Skeletal muscle tissue (tissue), 4 donors: Measurements from ENCODE around the gene EPS8L3. TPM values are rescaled to one million over a fixed set of nuclear protein-coding genes. Genes with fewer than 3 reads are reported as not detected.

Experiments used
- H3K27ac ChIP-seq: one replicate; pipeline ENCODE4 v1.7.0; 2013; ENCODE audit warnings: mild to moderate bottlenecking, low read depth, low read length, inconsistent platforms
- H3K27me3 ChIP-seq, 3 donors: one replicate each; pipeline ENCODE4 v1.7.0; 2013; ENCODE audit warnings: low read length in 3 of 3; ENCODE audit not compliant: control insufficient read depth in 3 of 3, insufficient read depth in 3 of 3
- H3K36me3 ChIP-seq, 3 donors: one replicate each; pipeline ENCODE4 v1.7.0; 2013; ENCODE audit warnings: low read length in 3 of 3; ENCODE audit not compliant: control insufficient read depth in 3 of 3, insufficient read depth in 3 of 3
- H3K4me1 ChIP-seq, 3 donors: one replicate each; pipeline ENCODE4 v1.7.0; 2013; ENCODE audit warnings: low read length in 3 of 3, mild to moderate bottlenecking in 3 of 3; ENCODE audit not compliant: control insufficient read depth in 3 of 3, insufficient read depth in 3 of 3
- H3K4me3 ChIP-seq, 3 donors: one replicate each; pipeline ENCODE4 v1.7.0; 2013; ENCODE audit warnings: low read length in 3 of 3
- H3K9ac ChIP-seq, 3 donors: one replicate each; pipeline ENCODE4 v1.7.0; 2013; ENCODE audit warnings: low read length in 3 of 3, mild to moderate bottlenecking in 3 of 3, moderate library complexity in 2 of 3, low read depth in 1 of 3
- H3K9me3 ChIP-seq, 3 donors: one replicate each; pipeline ENCODE4 v1.7.0; 2013; ENCODE audit warnings: low read length in 3 of 3; ENCODE audit not compliant: control insufficient read depth in 3 of 3
- total RNA-seq: library from RNA; depleted of rRNA; stranded (reverse); fragments of >200 nt; gene quantifications from one replicate; pipeline ENCODE4 v1.2.3, GENCODE V29; 2014
- donor health status: Osteomylitis.

EPS8L3 gene
- total RNA-seq, 1 donor from 2014 or later: not detected

DNA sequence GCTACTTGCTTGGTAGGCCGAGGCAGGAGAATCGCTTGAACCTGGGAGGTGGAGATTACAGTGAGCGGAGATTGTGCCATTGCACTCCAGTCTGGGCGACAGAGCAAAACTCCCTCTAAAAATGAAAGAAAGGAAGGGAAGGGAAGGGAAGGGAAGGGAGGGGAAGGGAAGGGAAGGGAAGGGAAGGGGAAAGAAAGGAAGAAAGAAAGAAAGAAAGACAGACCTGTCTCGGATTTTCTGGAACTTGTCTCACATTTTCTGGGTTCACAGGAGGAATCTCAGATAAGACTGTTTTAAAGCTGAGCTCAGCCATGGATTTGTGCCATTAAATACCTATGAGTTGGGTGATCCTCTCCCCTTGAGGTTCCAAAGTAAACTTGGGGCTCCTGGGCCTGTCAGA is 38.8 kb downstream of the EPS8L3 start:
- no peak overlapping the region for H3K27ac ChIP-seq
- no peak overlapping the region for H3K4me3 ChIP-seq
- H3K9me3 ChIP-seq: no peaks in the 10 kb centered on the region
- no peaks in the 10 kb centered on the region for H3K4me1 ChIP-seq
- no peak overlapping the region for H3K9ac ChIP-seq
- H3K27me3 ChIP-seq: no peaks in the 10 kb centered on the region
- no peaks in the 10 kb centered on the region for H3K36me3 ChIP-seq

- no peak overlapping the region for H3K9ac ChIP-seq
- no peaks in the 10 kb centered on the region for H3K27me3 ChIP-seq
- H3K36me3 ChIP-seq: no peaks in the 10 kb centered on the region
- no peaks in the 10 kb centered on the region for H3K4me1 ChIP-seq
- H3K27ac ChIP-seq: no peak overlapping the region
- H3K4me3 ChIP-seq: no peak overlapping the region
- H3K9me3 ChIP-seq: no peaks in the 10 kb centered on the region
These were observed 40.6 kb downstream of the EPS8L3 start for GRCh38 chr1:109722908-109723691.

GRCh38 chr1:109721971-109722370 is 41.8 kb downstream of the EPS8L3 start:
- no peaks in the 10 kb centered on the region for H3K9me3 ChIP-seq
- no peak overlapping the region for H3K27ac ChIP-seq
- no peaks in the 10 kb centered on the region for H3K36me3 ChIP-seq
- H3K4me3 ChIP-seq: no peak overlapping the region
- H3K4me1 ChIP-seq: no peaks in the 10 kb centered on the region
- no peak overlapping the region for H3K9ac ChIP-seq
- H3K27me3 ChIP-seq: no peaks in the 10 kb centered on the region

DNA sequence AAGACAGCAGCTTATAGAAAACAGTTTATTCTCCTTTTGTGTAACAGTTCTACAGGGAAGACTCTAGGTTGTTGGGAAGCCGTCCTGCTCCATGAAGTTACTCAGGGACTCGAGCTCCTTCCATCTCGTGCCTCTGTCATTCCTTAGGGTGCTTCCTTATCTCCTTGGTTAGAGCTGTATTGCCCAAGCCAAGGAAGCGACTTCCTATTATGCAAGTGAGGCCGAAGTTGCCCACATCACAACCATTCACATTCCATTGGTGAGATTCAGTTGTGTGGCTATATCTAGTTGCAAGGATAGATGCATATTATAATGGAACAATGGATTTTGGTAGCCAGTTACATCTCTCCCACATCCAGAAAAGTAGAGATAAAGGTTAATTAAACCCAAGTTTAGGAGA is 42.7 kb downstream of the EPS8L3 start:
- Histone ChIP-seq H3K36me3 (no peaks in the 10 kb centered on the region), H3K4me3 (no peak overlapping the region), H3K27me3 (no peaks in the 10 kb centered on the region), H3K9ac (no peak overlapping the region), H3K9me3 (no peaks in the 10 kb centered on the region), H3K27ac (no peak overlapping the region), H3K4me1 (no peaks in the 10 kb centered on the region)

DNA sequence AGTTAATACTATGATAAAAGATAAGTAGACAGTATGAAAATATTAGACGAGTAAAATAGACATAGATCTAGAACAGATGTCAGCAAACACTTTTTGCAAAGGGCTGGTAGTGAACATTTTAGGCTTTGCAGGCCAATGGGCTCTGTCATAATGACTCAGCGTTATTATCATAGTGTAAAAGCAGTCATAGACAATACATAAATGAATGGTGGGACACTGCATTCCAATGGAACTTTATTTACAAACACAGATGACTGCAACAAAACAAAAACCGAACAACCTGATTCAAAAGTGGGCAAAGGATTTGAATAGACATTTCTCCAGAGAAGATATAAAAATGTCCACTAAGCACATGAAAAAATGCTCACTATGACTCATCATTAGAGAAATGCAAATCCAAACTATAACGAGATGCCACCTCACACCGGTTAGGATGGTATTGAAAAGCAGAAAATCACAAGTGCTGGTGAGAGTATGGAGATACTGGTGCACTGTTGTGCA is 44.3 kb downstream of the EPS8L3 start:
- Histone ChIP-seq H3K4me3 (no peak overlapping the region), H3K4me1 (no peaks in the 10 kb centered on the region), H3K9ac (no peak overlapping the region), H3K27ac (no peak overlapping the region), H3K9me3 (no peaks in the 10 kb centered on the region), H3K36me3 (no peaks in the 10 kb centered on the region), H3K27me3 (no peaks in the 10 kb centered on the region)

DNA sequence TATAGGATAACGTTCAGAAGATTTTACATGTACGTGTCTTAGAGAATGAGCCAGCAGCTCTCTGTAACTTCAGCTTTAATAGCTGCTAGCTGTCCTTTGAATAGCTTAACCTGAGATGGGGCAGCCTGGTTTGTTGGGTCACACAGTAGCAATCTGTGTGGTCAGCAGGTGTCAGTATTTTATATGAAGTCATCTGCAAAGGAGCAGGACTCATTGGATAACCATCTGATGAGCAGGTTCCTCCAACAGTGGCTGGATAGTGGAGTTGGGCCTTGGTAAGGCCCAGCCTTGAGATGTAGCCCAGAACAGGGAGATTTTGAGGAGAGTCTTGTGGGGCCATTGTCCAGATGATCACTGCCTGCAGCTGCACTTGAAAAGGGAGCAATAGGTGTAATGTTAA is 45.2 kb downstream of the EPS8L3 start:
- Histone ChIP-seq H3K4me1 (no peaks in the 10 kb centered on the region), H3K9ac (no peak overlapping the region), H3K27me3 (no peaks in the 10 kb centered on the region), H3K4me3 (no peak overlapping the region), H3K36me3 (no peaks in the 10 kb centered on the region), H3K9me3 (no peaks in the 10 kb centered on the region), H3K27ac (no peak overlapping the region)

DNA sequence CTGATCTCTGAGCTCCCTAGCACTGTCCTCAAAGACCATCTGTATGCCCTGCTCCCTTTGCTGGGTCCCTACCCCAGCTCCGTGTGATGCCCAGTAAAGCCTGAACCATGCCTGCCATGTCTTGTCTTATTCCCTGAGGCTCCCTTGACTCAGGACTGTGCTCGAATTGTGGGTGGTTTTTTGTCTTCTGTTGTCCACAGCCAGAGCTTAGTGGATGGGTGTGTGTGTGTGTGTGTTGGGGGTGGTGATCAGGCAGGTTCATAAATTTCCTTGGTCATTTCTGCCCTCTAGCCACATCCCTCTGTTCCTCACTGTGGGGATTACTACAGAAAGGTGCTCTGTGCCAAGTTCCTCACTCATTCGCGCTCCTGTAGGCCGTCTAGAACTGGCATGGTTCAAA is 46.0 kb downstream of the EPS8L3 start:
- Histone ChIP-seq H3K4me1 (no peaks in the 10 kb centered on the region), H3K4me3 (no peak overlapping the region), H3K27me3 (no peaks in the 10 kb centered on the region), H3K36me3 (no peaks in the 10 kb centered on the region), H3K9ac (no peak overlapping the region), H3K27ac (no peak overlapping the region), H3K9me3 (no peaks in the 10 kb centered on the region)

DNA sequence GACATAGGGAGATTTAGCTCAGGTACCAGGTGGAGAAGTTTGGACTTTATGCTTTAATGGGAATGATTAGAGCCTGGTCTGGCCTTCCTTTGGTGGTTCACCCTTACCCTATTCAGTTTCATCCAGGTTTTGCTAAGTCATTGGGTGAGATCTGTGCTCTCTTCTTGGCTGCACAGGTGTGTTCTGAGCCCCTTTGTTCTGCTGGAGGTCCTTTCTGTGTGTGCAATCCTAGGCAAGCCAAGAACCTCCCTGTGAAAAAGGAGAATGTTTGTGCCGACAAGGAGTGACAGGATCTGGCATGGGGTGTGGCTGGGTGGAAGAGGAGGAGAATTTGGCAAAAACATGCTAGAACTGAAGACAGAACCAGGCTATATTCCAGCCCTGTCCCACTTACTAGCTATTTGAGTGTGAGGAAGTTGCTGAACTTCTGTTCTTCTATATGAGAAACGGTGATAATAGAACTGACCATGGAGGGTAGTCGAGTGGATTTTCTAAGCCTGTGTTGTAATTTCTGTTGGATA is 47.1 kb downstream of the EPS8L3 start:
- no peak overlapping the region for H3K9ac ChIP-seq
- H3K27me3 ChIP-seq: no peaks in the 10 kb centered on the region
- H3K4me1 ChIP-seq: no peaks in the 10 kb centered on the region
- H3K36me3 ChIP-seq: no peaks in the 10 kb centered on the region
- no peaks in the 10 kb centered on the region for H3K9me3 ChIP-seq
- H3K4me3 ChIP-seq: no peak overlapping the region
- H3K27ac ChIP-seq: no peak overlapping the region

DNA sequence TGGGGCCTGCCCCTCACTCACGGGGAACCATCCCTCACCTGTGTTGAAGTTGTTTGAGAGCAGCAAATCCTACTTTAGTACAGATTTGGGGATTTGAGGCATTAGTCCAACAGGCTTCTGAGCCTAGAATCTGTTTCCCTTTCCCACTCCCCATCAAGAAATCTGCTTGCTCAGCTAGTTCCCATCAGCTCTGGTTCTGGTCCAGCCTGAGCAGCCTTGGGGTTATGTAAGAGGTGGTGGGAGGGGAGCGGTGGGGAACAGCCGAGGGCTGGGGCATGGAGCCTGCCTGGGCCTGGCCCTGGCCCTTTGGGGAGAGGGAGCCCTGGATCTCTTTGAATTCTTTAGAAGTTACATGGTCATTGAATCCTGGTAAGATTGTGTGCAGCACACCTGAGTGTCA is 47.6 kb downstream of the EPS8L3 start:
- Histone ChIP-seq H3K9me3 (no peaks in the 10 kb centered on the region), H3K36me3 (no peaks in the 10 kb centered on the region), H3K9ac (no peak overlapping the region), H3K4me1 (no peaks in the 10 kb centered on the region), H3K27me3 (no peaks in the 10 kb centered on the region), H3K4me3 (no peak overlapping the region), H3K27ac (no peak overlapping the region)

- Histone ChIP-seq H3K4me3 (no peak overlapping the region), H3K4me1 (no peaks in the 10 kb centered on the region), H3K36me3 (no peaks in the 10 kb centered on the region)
These were observed 48.9 kb downstream of the EPS8L3 start for GRCh38 chr1:109714661-109715372.

More at GRCh38 chr1:109714661-109715372, 48.9 kb downstream of the EPS8L3 start:
- H3K9me3 ChIP-seq: no peaks in the 10 kb centered on the region
- H3K9ac ChIP-seq: no peak overlapping the region
- no peaks in the 10 kb centered on the region for H3K27me3 ChIP-seq
- H3K27ac ChIP-seq: no peak overlapping the region
